HG03060 (cell line): Measurements from ENCODE around the gene BIN1.
"Not testable (repeated sequence)": the region's sequence is repeated elsewhere in the genome, so short reads cannot be mapped to it uniquely, and the experiment has no call there.

Source experiments
- ATAC-seq: cut with Tn5 transposase; IDR thresholded peaks from one replicate; pipeline ENCODE4 v1.9.1; 2021; ENCODE audit warnings: low read depth, moderate number of reproducible peaks; ENCODE audit not compliant: unreplicated experiment

The BIN1 gene

DNA sequence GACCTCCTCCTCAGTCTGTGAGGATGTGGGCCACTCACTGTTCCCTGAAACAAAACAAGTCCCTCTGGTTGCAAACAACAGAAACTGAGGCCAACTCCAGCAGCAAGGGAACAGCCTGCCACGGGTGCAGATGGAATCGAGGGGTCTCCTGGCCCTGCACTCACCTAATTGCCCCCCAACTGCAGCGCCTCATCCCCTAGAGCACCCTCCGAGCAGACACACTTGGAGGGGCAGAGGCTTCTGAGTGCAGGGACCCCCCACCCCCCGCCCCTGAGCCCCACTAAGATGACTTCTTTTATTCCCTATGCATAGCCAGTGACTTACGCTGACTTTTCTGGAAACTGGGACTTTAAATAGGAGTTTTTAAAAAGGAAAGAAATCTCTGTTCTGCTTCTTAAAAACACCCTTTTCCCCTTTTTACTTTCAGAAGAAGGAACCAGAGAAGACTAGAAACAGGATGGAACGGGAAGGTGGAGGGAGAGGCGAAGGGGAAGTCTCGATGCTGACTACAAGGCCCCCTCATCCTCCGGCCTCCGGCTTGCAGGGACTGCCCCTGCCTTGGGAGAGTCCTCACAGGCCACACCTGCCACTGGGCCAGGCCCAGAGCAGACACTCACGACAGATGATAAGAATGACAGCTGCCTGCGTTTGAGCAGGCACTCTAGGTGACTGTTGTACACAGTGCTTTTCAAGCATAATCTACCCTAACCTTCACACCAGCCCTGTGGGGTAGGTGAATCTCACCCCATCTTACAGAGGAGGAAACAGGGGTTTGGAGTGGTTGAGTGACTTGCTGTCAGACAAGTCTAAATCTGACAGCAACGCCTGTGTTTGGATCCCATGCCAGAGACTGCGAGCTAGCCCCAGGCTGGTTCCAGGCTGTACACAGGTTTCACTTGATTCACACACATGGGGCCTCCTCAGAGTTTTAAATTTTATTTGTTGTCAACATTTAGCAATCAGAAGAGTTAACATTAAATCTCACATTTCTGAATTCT, 28.2 kb upstream of the BIN1 start:
- no peak for ATAC-seq

- ATAC-seq, result no peak
These were observed 27.3 kb upstream of the BIN1 start for GRCh38 chr2:127134235-127134634.

DNA sequence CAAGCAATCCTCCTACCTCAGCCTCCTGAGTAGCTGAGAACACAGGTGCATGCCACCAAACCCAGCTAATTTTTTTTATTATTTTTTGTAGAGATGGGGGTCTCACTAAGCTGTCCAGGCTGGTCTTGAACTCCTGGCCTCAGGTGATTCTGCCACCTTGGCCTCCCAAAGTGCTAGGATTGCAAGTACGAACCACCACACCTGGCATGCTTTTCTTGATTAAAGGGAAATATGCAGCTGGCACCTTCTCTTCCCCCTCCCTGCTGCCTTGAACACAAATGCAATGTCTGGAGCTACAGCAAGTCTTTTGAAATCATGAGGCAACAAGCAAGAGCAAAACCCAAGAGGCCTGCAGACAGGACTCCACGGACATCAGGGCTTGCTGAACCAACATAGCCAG, 26.8 kb upstream of the BIN1 start:
- ATAC-seq, result no peak

DNA sequence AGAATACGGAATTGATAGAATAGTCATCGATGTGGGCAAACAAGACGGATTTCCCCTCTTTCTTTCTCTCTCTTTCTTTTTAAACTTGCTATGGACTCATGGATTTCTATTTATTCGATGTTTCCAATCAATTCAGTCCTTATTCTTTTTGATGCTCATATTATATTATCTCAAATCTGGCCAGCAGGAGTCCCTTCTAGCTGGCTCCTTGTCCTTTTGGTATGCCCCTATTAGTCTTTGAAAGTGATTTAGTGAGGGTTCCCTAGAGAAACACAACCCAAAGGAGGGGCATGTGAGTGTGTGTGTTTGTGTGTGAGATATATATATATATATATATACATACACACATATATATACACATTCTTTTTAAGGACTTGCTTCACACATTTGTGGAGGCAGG, 23.5 kb upstream of the BIN1 start:
- no peak for ATAC-seq

DNA sequence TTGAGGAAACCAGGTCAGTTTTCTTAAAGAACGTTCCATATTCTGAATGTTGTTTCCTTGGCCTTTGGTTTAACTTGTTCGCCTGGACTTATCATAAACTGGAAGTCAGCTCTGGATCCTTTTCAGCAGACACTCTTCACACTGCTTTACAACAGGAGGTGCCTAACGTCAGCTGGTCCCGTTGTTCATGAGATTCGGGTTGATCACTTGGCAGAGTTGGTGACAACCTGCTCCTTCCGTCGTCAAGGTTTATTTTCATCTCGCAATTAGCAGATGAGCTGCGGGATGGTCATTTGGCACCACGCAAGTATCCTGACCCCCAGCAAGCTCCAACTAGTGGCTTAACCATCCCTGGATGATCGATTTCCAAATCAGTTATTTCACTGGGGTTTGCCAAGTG, 23.0 kb upstream of the BIN1 start:
- ATAC-seq, result no peak

GRCh38 chr2:127128445-127128904, 21.5 kb upstream of the BIN1 start:
- ATAC-seq, result peak; percentile 82

DNA sequence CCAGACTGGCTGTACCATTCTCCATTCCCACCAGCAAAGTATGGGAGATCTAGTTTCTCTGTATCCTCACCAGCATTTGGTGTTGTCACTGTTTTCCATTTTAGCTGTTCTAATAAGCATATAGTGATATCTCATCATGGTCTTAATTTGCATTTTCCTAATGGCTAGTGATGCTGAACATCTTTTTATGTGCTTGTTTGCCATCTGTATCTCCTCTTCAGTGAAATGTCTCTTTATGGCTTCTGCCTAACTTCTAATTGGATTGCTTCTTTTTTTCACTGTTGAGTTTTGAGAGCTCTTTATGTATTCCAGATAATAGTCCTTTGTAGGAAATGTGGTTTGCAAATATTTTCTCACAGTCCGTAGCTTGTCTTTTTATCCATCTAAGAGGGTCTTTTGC, 18.9 kb upstream of the BIN1 start:
- ATAC-seq, result no peak

DNA sequence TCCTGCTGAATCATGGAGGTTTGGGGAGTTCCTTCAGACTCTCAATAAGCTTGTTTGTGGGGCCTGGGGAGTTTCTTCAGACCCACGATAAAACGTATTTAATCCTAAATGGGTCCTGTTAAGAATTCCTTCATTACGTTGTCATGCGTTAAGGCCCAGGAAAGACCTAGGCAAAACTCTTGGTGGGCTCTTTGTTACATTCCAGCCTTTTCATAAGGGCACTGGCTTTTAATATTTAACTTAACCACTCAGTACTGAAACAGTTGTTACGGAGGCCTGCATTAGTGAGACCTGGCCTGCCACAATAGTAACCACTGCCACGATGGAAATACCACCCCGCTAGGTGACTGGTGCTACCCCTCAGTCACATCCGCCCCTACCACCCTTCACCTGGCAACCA, 17.5 kb upstream of the BIN1 start:
- no peak for ATAC-seq

DNA sequence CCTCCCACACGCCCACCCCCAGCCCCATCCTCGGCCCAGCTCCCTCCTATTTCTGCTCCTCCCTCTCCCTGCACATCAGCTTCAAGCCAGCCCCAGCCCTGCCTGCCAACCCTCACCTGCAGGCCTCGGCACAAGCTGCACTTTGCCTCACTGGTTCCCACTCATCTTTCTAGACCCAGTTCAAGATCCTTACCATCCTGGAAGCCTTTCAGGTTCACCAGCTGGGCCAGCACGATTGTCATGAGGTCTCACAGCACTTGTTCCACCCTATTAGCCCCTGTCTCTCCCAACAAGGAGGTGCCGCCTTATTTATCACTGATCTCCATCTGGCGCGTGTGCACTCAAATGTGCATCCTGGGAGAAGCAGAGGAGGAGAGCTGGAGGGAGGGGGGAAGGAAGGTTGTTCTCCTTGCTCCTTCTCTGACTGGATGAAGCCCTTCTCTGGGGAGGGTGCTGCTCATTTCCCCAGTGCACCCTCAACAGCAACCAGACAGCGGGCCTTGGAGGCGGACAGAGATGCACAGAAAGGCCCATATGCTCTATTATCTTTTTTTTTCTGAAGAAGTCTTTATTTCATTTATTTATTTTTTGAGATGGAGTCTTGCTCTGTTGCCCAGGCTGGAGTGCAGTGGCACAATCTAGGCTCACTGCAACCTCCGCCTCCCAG, 15.5 kb upstream of the BIN1 start:
- no peak for ATAC-seq

- ATAC-seq, result no peak
These were observed 14.8 kb upstream of the BIN1 start for GRCh38 chr2:127121776-127122176.

DNA sequence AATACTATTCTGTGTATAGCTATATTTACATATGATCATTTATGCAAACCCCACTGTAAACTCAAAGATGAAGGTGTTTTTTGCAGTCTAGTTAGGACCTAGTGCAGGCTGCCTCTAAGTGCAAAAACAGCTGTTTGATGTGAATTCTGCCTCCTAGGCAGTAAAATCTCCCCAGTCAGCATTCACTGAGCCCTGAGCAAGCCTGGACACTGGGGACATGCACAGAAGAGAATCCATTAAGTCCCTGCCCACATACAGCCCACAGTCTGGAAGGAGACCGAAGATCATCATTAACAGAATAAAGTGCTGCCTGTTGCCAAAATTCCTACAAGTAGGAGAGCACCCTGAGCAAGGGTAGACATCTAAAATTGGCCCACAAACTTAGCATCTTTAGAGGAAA, 14.4 kb upstream of the BIN1 start:
- ATAC-seq, result no peak

GRCh38 chr2:127120408-127120807, 13.5 kb upstream of the BIN1 start:
- not testable (repeated sequence) for ATAC-seq

GRCh38 chr2:127118467-127118866, 11.5 kb upstream of the BIN1 start:
- ATAC-seq, result no peak

DNA sequence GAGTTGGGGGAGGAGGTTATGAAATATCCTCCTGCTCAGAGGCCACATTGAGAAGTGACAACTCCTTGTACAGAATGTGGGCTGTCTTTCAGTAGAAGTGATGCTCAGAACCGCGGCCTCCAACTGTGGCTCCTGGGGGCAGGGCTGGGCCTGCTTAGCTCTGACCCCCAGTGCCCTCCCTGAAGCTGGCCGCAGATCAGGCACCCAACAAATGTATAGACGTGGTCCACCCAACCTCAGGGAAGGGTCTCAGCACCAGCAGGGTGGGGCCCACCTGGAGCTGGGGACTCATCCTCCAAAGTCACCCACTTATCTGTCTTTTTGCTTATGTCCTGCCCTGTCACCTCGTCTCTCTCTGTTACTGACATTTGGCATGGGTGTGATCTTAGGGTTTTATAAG, 11.1 kb upstream of the BIN1 start:
- no peak for ATAC-seq

DNA sequence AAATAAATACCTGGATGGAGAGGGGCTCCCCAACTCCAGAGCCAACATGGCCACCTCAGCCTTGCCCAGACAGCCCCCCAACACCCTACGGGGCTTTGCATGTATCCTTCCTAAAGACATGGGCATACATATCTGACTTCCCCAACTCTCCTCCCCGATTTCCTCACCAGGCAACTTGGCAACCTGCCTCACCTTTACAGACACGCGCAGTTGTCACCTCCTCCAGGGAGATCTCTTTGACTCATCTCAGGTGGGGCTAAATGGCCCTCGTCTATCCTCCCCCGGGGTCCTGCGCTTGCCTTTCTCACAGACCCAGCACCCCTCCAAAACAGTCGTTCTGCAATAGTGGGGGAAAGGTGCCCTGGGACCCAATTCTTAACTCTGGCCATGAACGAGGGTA, 10.6 kb upstream of the BIN1 start:
- ATAC-seq, result no peak

DNA sequence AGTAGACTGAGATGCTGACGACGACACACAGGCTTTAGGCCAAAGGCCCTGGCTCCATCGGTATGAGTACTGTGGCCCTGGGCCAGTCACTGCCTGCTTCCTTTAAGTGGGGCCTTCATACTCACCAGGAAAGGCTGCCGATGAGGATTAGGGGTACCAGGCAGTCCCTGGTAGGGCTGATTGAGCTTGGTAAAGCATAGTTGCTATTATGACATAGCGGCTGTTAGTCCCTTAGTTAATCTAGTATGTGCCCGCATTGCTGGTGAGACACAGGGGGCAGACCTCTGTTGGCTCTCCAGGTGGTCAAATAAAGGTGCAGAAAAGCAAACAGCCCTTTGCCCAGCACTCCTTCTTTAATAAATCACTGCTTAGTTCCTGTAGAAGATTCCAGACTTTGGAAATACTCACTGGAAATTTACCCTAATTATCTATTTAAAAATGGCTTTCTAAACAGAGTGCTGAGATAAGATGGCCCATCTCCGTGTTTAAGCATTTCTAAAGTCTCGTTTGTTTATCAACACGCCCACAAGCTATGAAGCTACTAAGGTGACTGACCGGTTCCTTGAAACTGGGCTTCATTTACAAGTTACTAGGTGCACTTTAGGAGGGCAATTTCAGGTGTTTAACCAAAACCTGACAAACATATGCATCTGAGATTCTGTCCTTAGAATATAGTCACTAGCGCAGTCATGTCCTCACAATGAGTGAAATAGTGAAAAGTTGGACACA, 8.7 kb upstream of the BIN1 start:
- no peak for ATAC-seq

GRCh38 chr2:127110985-127111384, 4.0 kb upstream of the BIN1 start:
- ATAC-seq, result no peak

DNA sequence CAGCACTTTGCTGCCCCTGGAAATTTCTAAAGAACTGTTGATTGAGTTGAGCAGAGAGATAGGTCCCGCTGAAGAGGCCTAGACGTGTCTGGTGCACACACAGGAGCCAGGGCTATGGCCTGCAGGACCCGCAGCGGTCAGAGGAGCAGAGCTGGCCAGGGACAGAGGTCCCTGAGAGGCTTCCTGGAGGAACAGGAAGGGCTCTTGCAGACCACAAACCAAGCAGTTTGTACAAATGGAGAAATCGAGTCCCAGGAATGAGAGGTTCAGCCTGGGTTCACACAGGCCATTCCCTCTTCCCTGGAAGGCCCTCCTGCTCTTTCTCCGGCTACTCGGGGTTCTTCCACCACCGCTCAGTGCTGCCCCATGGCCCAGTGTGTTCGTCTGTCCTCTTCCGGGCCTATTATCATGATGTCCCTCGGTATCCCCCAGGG, 1.2 kb upstream of the BIN1 start:
- ATAC-seq, result no peak

DNA sequence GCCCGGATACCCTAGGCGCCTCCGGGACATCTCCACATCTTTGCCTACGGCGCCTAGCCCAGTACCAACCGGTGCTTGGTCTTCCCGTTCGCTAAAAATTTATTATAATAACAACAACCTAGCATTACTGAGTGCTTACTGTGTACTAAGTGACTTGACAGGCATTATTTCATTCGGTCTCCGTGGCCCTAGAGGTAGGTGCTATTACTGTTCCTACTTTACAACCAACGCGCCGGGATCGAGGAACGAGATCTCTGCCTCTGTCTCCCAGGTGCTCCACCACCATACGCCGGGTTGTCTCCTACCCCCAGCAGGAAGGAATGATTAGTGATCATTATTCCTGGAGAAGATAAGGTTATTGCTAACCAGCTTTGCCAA, 657 bp upstream of the BIN1 start:
- ATAC-seq, result peak; percentile 12

DNA sequence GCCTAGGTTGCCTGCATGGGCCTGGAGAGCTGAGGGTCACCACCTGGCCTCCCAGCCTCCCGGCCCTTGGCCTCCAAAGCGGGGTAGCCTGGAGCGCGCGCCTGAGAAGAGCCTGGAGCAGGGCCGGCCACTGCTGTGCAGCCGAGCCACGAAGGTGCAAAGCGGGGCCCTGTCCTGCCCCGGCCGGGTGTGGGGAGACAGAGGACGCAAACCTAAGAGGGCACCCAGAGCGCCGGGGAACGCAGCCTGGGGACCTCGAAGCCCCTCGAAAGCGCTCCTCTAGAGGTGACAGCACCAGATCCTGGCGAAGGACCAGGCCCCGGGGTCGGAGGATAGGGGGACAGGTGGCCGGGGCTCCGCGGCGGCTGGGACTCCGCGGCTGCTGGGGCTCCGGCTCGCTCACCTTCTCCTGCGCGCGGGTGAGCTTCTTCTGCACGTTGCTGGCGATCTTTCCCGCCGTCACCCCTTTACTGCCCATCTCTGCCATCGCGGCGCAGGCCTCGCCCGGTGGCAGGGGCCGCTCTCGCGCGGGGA, 430 bp downstream of the BIN1 start:
- ATAC-seq, result no peak
